ENCODE data around the gene VPS4B. TPM values are rescaled to one million over a fixed set of nuclear protein-coding genes. Genes with fewer than 3 reads are reported as not detected.

Gene VPS4B
- polyA plus RNA-seq, 3 donors = 15.4 to 48.8 (median 26.7) TPM

DNA sequence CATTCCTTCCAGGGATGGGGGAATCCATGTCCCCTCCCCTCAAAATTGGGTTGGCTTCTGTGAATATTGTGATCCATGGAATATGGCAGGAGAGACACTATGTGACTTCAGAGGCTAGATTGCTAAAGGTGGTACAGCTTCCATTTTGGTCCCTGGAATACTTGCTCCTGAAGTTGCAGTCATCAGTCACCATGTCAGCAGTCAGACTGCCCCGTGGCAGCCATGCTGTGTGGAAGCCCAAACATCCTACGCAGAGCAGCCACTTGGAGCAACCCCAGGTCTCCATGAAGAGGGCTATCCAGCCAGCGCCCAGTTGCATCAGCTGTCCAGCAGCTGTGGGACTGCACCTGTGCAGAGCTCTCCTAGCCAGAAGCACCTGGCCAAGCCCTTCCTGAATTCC is 39.4 kb downstream of the VPS4B start:
- TF ChIP-seq, protein P1, sequence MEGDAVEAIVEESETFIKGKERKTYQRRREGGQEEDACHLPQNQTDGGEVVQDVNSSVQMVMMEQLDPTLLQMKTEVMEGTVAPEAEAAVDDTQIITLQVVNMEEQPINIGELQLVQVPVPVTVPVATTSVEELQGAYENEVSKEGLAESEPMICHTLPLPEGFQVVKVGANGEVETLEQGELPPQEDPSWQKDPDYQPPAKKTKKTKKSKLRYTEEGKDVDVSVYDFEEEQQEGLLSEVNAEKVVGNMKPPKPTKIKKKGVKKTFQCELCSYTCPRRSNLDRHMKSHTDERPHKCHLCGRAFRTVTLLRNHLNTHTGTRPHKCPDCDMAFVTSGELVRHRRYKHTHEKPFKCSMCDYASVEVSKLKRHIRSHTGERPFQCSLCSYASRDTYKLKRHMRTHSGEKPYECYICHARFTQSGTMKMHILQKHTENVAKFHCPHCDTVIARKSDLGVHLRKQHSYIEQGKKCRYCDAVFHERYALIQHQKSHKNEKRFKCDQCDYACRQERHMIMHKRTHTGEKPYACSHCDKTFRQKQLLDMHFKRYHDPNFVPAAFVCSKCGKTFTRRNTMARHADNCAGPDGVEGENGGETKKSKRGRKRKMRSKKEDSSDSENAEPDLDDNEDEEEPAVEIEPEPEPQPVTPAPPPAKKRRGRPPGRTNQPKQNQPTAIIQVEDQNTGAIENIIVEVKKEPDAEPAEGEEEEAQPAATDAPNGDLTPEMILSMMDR (IDR thresholded peaks at IDR 0.05) = no peak
- H3K4me2 ChIP-seq (replicated peaks; ENCODE audit: extremely low read depth, low read length, poor library complexity, severe bottlenecking) = no peak overlapping the region
- no peaks in the 10 kb centered on the region for H3K79me2 ChIP-seq (ENCODE audit: insufficient read depth, low read length)
- no peak overlapping the region for H3K27ac ChIP-seq (ENCODE audit: low read depth in 1 of 2, low read length in 2 of 2)
- peaks cover 6% of the 10 kb centered on the region for H3K4me1 Mint-ChIP-seq
- peaks cover 5 to 7% of the 10 kb centered on the region in 2 donors for H3K9me3 ChIP-seq (replicated peaks in 1 of 2; ENCODE audit: control insufficient read depth in 1 of 2, insufficient read depth in 1 of 2, low read length in 2 of 2)
- H3K27ac Mint-ChIP-seq = no peak overlapping the region
- H3K9me3 Mint-ChIP-seq = peaks cover 6 to 9% (median 7%) of the 10 kb centered on the region in 7 donors
- H3K27me3 ChIP-seq (ENCODE audit: control insufficient read depth in 2 of 2, insufficient read depth in 2 of 2, low read length in 2 of 2) = no peaks in the 10 kb centered on the region
- no peak for DNase-seq
- H3K4me3 Mint-ChIP-seq = no peak overlapping the region
- H3K4me3 ChIP-seq (replicated peaks in 1 of 3; ENCODE audit: low read depth in 2 of 3, low read length in 3 of 3) = no peak overlapping the region
- H3K36me3 Mint-ChIP-seq = peaks cover 14 to 40% of the 10 kb centered on the region in 2 donors
- peaks cover 0 to 16% of the 10 kb centered on the region in 2 donors for H3K36me3 ChIP-seq (replicated peaks in 1 of 2; ENCODE audit: control insufficient read depth in 1 of 2, insufficient read depth in 2 of 2, low read length in 2 of 2)
- WGBS (ENCODE audit: insufficient coverage) = 81% methylated on average over 3 of the region's 3 CpGs
- peaks cover 2 to 8% (median 5%) of the 10 kb centered on the region in 3 donors for H3K27me3 Mint-ChIP-seq (ENCODE audit: low read depth in 3 of 3)
- intact Hi-C loops (cut with micrococcal nuclease) = no loop called here
- no peaks in the 10 kb centered on the region for H3K4me1 ChIP-seq (ENCODE audit: control insufficient read depth in 1 of 2, insufficient read depth in 2 of 2, low read length in 2 of 2)
- no peak overlapping the region for H3K9ac ChIP-seq (ENCODE audit: insufficient read depth, low read length, poor library complexity, severe bottlenecking)
- no peaks in the 10 kb centered on the region for H4K20me1 ChIP-seq (ENCODE audit: insufficient read depth, low read length)
- H2AFZ ChIP-seq (ENCODE audit: insufficient read depth, low read depth, low read length, poor library complexity, severe bottlenecking) = no peak overlapping the region

DNA sequence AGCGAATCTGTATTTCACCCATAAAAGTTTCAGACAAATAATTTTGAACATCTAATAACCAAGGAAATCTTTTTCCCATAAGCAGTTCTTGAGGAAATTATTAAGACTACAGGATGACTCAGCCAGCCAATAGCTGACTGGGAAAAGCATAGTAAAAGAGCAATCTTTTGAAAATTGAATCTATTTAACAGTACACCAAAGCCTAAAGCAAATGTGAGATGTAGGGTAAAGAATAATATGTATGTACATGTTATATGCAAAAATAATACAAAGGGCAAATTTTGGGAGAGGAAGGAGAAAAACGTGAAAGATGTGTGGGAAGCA is 42.7 kb downstream of the VPS4B start:
- intact Hi-C loops (cut with micrococcal nuclease) = no loop called here

More for the DNA sequence above, 42.7 kb downstream of the VPS4B start:
- Histone ChIP-seq H3K79me2 (ENCODE audit: insufficient read depth, low read length) (no peaks in the 10 kb centered on the region), H3K9me3 (replicated peaks in 1 of 2; ENCODE audit: control insufficient read depth in 1 of 2, insufficient read depth in 1 of 2, low read length in 2 of 2) (peaks cover 7 to 8% of the 10 kb centered on the region in 2 donors), H4K20me1 (ENCODE audit: insufficient read depth, low read length) (no peaks in the 10 kb centered on the region), H3K36me3 (replicated peaks in 1 of 2; ENCODE audit: control insufficient read depth in 1 of 2, insufficient read depth in 2 of 2, low read length in 2 of 2) (no peaks in the 10 kb centered on the region), H3K4me2 (replicated peaks; ENCODE audit: extremely low read depth, low read length, poor library complexity, severe bottlenecking) (no peak overlapping the region), H3K4me1 (ENCODE audit: control insufficient read depth in 1 of 2, insufficient read depth in 2 of 2, low read length in 2 of 2) (peaks cover 11 to 15% of the 10 kb centered on the region in 2 donors), H3K4me3 (replicated peaks in 1 of 3; ENCODE audit: low read depth in 2 of 3, low read length in 3 of 3) (no peak overlapping the region), H3K27ac (ENCODE audit: low read depth in 1 of 2, low read length in 2 of 2) (no peak overlapping the region), H3K9ac (ENCODE audit: insufficient read depth, low read length, poor library complexity, severe bottlenecking) (no peak overlapping the region), H3K27me3 (ENCODE audit: control insufficient read depth in 2 of 2, insufficient read depth in 2 of 2, low read length in 2 of 2) (no peaks in the 10 kb centered on the region), H2AFZ (ENCODE audit: insufficient read depth, low read depth, low read length, poor library complexity, severe bottlenecking) (no peak overlapping the region)
- peaks cover 4 to 21% of the 10 kb centered on the region in 2 donors for H3K36me3 Mint-ChIP-seq
- DNase-seq = no peak
- peaks cover 2 to 8% (median 7%) of the 10 kb centered on the region in 3 donors for H3K27me3 Mint-ChIP-seq (ENCODE audit: low read depth in 3 of 3)
- H3K9me3 Mint-ChIP-seq = peaks cover 7 to 16% (median 13%) of the 10 kb centered on the region in 7 donors
- H3K4me3 Mint-ChIP-seq = no peak overlapping the region
- peaks cover 24% of the 10 kb centered on the region for H3K4me1 Mint-ChIP-seq
- no peak overlapping the region for H3K27ac Mint-ChIP-seq
- no CpG with 5 or more reads among the region's 2 CpGs for WGBS (ENCODE audit: insufficient coverage)
- TF ChIP-seq, protein P1 (IDR thresholded peaks at IDR 0.05) = no peak
